Embryonic facial prominence (tissue), 1 donor: ENCODE results near the gene TRMU.

Source experiments
- DNase-seq: peaks from one replicate; pipeline ENCODE4 v3.0.0-alpha.2; 2016; ENCODE audit errors: extremely low spot score

The TRMU gene

DNA sequence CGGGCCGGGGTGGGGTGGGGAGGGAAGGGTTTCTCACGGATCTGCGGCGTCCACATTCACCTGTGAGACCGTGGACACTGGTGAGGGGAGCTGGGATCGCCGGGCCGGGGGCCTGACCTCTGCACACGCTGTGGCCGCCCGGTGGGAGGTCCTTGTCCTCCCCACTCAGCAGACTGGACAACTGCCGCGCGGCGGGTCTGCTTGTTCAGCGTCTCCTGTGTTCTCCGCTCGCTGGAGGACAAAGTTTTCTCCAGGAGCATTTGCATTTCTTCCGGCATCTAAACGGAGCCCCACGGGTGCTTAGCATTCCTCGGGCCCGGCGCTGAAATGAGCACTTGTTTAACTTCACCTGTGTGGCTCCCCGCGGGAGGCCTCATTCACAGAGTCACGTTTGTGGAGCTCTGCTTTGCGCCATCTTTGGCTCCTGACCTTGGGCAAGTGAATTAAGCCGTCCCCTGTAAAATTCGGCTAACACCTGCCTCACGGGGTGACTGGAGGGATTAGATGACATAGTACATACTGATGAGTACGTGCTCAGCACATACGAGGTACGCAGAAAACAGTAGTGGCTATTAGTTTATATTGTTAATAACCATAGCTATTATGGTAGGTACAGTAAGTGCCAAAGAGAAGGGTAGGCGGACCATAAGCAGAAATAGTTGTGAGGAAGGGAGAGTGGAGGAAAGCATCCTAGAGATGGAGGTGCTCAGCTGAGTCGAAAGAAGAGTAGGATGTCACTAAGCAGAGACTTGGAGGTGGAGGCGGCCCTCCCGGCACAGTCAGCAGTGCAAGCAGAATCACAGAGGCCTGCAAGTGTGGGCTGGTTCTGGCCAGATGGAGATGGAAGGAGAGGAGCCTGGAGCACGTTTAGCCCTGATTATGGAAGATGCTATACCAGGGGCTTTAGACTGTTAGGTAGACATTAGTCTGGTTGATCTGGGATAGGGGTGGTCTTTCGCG is 885 bp downstream of the TRMU start:
- no peak for DNase-seq

DNA sequence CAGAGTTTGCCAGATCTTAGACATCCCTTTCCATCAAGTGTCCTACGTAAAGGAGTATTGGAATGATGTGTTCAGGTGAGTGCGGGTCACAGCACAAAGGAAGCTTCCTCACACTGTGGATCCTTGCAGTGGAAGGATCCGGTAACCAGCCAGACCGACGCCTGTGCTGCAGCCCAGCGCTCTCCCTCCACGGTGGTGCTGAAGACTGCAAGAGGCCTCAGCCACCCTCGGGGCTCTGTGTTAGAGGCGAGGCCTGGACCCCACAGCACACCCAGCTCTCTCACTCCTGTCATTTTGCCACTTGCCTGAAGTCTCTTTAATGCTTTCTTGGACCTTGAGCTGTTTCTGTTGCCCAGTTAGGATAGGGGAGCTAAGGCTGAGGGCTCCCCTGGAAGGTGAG is 2.4 kb downstream of the TRMU start:
- DNase-seq, result no peak

DNA sequence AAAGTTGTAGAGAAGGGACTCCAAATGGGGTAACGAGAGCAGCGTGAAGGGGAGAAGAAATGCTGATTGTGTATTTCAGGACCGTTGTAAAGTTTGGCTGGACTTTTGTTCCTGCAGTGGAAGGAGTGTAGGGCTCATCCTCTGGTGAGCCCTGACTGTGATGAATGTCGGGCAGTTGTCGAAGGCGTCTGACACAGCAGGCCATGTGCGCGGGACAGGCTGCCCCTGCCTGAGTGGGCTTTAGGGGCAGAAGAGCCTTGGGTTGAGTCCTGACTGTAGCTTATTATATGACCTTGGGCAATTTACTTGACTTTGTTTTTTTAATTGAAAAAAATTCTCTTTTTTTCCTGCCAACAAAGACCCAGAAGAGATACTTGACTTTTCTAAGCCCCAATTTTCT is 3.1 kb downstream of the TRMU start:
- no peak for DNase-seq

DNA sequence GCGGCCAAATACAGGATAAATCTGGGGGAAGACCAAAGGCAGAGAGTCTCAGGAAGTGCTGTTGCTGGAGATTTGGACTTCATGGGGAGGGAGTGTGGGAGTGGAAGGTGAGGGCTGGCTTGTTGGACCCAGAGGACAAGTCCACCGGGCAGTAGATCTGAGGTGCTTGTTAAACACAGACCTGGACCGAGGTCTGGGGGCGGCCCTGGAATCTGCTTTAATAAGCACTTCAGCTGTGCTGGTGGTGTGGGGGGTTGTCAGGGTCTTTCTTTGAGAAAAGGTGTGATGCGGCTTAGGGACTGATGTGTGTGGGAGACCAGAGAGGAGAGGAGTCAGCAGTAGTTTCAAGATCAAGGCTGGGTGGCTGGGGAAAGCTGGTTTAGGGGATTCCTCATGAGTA is 4.4 kb downstream of the TRMU start:
- DNase-seq, result no peak

DNA sequence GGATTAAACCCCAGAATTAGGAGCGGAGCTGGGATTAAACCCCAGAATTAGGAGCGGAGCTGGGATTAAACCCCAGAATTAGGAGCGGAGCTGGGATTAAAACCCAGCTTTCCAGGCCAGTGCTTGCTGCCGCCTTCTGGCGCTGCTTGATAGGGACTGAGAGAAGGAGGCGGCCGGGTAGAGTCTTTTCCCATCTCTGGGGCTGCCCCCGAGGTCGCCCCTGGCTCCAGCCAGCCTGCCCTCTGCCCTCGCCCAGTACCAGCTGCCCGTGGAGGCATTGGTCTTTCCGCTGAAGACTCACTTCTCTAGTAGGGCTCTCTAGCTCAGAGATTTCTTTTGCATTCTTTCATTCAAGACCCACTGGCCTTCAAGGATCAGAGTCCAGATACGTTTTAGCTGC is 5.2 kb downstream of the TRMU start:
- DNase-seq, result no peak

DNA sequence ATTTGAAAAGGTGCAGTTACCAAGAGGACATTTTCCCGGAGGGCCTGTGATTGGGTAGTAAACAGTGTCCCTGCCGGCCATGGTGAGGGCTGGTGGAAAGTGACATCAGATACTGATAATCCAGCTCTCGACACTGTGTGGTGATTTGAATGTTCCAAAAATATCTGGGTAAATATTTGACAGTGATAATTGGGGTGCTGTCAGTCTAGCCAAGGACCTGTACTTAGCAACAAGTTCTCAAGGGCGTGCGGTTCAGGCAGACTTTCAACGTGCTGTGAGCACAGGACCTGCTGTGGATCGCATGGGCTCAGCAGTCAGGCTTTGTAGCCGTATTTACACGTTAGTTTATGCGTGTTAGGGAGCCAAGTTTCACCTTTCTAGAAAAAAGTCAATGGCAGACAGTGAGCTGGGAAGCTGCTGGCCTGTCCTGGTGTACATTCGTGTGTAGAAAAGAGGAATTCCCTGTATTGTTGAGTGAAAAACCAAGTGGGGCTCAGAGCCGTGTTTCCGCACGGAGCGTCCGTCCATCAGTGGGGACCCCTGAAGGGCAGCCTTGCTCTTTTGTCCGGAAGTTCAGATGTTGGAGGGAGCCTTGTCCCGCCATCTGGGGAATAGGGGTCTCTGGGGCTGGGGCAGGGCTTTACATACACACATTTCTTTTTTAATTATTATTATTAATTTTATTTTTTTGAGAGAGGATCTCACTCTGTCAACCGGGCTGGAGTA is 11.3 kb downstream of the TRMU start:
- DNase-seq, result no peak

DNA sequence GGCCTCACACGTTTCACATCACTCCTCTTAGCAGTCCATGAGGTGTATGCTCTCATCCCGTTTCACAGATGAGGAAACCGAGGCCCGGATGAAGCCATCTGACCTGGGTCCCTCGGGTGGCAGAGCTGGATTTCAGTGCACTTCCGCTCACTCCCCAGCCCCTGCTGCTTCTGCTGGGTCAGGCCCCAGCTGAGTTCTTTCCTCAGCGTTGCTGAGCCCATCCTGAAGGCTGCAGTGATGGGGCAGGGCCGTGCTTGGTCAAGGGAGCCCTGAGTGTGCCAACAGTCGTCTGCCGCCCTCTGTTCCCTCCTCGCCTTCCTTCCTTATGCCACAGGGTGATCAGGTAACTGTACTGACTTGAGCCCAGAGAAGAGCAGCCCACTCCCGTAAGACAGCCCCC is 12.1 kb downstream of the TRMU start:
- no peak for DNase-seq

DNA sequence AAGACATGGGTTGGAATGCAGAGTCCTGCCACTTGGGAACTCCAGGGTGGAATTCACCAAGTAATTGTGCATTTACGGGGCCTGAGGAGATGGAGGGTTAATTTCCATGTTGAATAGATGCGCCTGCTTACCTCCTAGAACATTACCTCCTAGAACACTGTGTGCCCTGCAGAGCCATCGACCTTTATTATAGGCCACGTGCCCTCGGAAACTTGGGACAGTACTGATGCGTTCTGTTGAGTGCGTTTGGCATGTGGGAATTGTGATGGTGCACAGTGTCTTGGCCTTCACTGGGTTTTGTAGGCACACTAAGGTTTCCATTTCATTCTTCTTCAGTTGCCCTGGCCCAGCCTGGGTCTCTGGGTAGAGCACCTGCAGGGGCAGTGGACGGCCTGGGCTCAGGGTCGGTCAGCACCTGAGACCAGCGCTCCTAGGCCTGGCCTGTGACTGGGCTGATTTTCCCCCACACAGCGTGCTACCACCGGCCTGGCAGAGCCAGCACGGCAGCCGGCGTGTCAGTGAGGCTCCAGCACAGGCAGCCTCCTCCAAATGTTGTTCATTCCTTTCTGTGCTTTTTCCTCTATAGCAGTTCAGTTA is 12.7 kb downstream of the TRMU start:
- DNase-seq, result no peak

DNA sequence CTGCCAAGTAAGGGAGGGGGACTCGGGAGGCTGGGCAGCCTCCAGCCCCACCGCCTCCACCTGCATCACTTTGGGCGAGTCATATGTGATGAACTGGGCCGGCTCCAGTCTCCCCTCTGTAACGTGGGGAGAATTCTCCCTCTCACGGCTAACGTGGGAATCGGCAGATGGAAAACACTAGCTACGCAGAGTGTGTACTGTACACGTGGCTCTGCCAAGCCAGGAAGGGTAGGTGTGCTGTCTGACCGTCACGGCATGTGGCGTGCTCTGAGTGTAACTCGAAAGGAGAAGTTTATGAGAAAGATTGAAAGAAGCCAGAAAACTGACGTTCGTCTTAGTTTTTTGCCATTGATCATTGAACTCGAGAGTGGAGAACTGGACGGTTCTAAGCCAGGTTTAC is 13.7 kb downstream of the TRMU start:
- DNase-seq, result no peak

DNA sequence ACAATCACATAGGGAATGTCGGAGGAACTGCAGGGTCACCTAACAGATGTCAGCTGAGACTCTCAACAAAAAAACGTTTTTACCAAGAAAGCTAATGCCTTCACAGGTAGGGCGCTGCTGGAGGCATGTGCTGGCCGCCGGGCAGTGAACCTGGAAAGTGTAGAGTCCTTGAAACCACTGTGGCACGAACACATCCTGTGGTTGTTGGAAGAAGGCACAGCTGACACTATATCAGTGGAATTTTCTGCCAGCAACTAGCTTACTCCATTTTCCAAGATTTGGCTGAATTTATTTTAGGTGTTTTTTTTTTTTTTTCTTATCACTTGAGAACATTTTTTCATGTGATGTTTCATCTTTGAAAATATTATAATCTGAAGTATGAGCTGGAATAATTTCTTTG is 14.2 kb downstream of the TRMU start:
- no peak for DNase-seq

DNA sequence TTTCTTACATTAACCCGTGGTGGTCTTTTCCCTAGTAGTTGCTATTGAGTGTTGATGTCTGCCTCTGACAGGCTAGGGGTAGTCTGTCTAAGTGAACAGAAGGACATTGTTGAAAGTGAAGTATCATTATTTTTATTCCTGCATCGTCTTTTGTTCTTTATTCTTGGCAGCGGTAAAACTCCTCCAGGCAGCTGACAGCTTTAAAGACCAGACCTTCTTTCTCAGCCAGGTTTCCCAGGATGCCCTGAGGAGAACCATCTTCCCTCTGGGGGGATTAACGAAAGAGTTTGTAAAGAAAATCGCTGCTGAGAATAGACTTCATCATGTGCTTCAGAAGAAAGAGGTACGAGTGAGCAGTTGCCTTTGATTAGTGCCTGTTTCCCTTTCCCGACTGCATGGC is 14.6 kb downstream of the TRMU start:
- no peak for DNase-seq

DNA sequence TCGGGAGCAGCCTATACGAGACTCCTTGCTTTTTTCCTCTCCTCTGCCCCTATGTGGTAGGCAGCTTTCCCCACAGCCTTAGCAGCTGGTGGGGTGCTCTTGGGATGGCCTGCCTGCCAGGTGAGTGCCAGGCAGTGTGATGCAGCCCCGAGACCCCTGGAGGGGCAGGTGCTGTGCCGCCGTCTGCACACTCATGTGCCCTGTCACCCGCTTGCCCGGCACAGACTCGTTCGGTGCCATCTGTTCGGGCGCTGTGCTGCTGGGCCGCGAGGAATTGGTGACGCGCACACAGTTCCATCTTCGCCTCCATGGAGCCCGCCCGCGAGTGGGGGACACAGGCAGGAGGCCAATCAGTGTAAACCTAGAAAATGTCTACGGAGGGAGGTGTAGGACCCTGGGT is 15.1 kb downstream of the TRMU start:
- no peak for DNase-seq

DNA sequence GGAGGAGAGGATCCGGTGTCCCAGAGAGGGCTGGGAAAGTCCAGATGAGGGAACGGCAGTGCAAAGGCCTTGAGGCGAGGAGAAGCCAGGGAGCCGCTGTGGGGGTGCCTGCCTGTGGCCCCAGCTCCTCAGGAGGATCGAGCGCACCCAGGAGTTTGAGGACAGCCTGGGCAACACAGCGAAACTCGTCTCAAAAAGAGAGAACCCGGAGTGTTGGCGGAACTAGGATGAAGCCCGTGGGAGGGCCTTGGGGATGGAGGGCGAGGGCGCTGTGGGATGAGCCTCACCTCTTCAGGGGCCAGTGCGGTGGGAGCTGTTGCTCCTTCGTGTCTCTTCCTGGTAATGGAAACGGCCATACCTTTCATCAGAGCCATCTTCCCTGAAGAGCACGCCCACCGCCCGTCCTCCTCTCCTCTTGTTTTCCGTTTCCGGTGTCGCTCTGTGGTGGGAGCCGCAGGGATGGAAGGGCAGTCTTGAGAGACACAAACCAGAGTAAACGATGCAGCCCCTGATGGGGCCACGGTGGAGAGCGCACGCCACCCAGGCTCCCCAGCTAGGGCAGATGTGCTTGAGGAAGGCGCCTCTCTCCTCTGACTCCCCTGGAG is 15.7 kb downstream of the TRMU start:
- no peak for DNase-seq

DNA sequence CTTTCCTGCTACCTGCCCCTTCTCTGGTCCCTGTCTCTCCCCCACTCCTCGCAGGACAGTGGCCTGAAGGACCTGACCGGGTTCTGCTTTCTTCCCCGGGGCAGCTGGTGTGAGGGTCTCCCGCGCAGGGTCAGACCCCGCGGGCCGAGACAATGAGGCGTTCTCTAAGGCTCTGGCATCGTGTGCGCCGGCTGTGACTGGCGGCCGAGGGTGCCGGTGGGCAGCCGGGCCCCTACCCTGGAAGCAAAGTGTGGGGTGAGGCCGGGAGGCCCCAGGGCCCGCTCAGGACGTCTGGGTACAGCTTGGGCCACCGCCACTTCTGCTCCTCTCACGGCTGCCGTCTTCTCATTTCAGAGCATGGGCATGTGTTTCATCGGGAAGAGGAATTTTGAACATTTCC is 16.3 kb downstream of the TRMU start:
- no peak for DNase-seq

DNA sequence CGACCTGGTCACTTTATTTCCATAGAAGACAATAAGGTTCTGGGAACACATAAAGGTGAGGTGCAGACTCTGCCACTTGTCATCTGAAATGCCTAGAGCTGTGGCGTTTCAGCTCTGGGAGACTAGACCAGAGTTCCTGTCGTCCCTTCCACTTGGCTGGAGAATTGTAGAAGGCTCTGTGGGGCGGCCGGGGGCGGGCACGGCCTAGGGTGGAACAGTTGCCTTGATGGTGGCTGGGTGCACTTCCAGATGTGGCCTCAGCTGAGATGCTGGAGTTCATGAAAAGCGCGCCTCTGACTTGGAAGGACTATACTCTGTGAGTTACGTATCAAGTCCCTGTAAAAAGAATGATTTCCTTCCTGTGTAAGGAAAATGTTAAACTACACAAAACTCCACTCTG is 16.8 kb downstream of the TRMU start:
- no peak for DNase-seq

DNA sequence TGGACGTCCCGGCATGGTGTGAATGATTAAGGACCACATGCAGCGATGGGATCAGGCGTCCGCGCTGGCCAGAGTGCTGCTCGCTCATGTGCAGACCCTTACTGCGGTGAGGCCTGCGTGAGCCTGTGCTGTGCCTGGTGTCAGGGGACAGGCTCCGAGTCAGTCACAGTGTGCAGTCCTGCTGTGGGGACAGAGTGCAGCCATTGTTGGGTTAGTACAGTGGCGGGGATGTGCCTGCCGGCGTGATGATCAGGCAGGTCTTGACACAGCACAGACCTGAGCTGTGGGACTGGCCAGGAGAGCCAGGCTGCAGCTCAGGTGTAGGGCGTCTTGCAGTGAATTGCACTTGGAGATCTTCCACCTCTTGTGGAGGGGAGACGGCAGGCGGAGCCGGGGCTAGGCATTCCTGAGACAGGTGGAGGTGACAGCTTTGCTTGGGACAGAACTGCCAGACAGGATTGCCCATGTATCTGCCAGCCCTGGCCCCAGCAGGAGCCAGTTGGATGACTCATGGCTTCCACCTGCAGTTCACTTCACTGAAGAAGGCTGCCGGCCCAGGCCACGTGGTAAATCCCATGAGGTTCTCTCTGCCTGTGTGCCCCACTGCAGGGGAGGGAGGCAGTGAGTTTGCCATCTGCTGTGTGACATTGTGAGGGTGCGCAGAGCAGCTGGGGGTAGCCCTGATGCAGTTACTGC is 17.3 kb downstream of the TRMU start:
- no peak for DNase-seq

DNA sequence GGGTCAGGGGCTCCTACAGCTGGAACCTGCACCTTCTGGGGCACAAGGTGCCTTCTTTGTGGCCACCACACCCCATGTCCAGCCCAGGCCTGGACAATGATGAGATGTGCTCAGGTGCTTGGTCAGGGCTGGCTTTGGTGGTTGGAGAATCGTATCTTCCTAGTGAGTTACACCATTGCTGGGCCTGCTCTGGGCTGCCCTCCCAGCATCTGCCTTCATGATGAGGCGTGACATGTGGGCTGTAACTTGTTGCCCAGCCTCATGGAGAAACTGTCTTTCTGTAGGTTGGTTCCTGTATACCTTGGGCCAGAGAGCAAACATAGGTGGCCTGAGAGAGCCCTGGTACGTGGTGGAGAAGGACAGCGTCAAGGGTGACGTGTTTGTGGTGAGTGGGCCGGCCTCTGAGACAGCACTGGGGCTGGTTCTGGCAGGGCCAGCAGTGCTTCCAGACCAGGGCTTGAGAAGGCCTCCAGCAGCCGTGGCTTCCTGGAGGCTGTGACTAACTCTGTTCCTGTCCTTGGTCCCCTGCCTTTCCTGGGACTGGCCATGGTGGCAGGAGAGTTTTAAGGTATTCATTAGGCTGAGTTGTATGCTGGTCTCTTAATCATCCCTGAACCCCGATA is 18.1 kb downstream of the TRMU start:
- DNase-seq, result no peak

DNA sequence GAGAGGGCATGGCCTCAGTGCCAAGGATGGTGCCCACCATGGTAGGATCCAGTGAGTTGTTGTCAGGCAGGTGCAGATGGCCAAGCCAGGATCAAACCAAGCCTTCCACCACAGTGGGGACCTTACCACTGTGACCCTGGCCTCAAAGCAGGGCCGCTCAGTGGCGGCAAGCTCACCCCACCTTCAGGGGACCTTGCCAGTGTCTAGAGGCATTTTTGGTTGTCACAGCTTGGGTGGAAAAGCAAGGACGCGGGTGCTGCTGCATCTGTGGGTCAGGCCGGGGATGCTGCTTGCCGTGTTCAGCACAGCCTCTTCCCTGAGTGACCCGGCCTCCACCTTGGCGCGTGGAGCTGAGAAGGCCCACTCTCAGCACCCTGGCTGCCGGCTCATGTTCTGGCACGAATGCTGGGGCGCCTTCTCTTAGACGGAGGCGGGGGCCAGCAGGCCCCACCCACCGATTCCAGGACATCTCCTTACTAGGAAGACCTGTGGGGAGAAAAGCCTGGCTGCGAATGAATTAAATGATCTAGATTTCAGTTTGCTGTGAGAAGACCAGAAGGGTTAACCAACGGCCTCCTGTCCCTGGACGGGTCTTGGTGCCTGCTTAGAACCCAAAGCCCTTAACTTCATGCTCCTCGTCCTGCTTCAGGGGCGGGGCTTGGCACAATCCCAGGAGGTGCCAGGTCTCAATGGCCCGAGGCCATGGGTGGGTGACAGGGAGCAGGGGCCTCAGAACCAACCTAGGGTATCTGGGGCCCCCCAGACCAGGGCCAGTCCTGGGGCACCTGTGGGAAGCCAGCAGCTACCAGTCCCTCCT is 18.9 kb downstream of the TRMU start:
- DNase-seq, result no peak

DNA sequence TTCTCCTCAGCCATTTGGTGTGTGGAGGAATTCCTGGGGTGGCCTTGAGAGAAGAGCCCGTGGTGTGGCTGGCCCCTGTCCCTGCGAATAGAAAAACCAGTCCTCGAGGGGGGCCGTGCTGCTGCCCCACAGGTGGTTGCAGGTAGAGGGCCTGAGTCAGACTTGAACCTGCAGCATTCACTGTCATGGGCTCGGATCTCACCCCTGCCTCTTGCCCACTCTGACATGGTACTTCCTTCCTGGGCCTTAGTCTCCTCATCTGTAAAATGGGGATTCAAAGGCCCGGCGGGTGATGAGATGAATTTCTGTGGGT is 19.4 kb downstream of the TRMU start:
- DNase-seq, result no peak

DNA sequence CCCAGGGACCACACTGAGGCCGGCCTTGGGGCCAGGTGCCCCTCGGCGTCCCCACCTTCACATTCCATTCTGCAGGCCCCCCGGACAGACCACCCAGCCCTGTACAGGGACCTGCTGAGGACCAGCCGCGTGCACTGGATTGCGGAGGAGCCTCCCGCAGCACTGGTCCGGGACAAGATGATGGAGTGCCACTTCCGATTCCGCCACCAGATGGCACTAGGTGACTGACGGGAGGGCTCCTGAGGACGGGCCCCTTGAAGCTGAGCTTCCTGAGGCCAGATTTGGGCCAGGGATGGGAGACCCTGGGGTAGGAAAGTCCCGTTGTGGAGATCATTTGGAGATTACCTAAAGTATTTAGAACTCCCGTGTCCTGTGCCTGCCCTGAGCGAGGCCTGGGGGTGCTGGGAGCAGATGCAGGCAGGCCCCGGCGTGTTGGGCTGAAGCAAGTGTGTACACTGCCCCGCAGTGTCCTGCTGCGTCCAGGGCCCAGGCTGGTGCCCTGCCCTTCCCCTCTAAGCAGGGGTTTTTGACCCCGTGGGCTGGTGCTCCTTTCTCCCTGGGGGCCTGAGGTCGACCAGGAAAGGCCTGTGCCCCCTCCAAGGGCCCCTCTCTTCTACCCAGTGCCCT is 20.0 kb downstream of the TRMU start:
- DNase-seq, result peak; percentile 18
